OCI-LY1 (cell line): ENCODE results near the gene MMP25.
"Not testable (repeated sequence)": the region's sequence is repeated elsewhere in the genome, so short reads cannot be mapped to it uniquely, and the experiment has no call there.

Experiments
- H2AFZ ChIP-seq: fragments of 200-600 bp; sonication (generic), shearing (Covaris generic); 2 replicates; pipeline ENCODE4 v1.6.0; 2014; ENCODE audit warnings: antibody characterized with exemption, mild to moderate bottlenecking, low read length
- H3F3A ChIP-seq: fragments of 200-600 bp; sonication (generic), shearing (Covaris generic); 2 replicates; pipeline ENCODE4 v1.6.0; 2014; ENCODE audit warnings: mild to moderate bottlenecking, antibody characterized with exemption, low read length, moderate library complexity; ENCODE audit not compliant: insufficient read depth
- H3K27ac ChIP-seq: fragments of 200-600 bp; sonication (generic); 2 replicates; pipeline ENCODE4 v1.5.1; 2014; ENCODE audit warnings: low read length, mixed run types, mild to moderate bottlenecking, low read depth; ENCODE audit not compliant: poor library complexity, severe bottlenecking
- H3K27me3 ChIP-seq: fragments of 200-600 bp; sonication (generic); 2 replicates; pipeline ENCODE4 v1.6.0; 2014; ENCODE audit warnings: antibody characterized with exemption, mild to moderate bottlenecking, low read length, moderate library complexity; ENCODE audit not compliant: insufficient read depth
- H3K36me3 ChIP-seq: fragments of 200-600 bp; sonication (generic); 2 replicates; pipeline ENCODE4 v1.6.1; 2014; ENCODE audit warnings: mild to moderate bottlenecking, antibody characterized with exemption, low read length, moderate library complexity, mixed read lengths; ENCODE audit not compliant: insufficient read depth
- H3K4me1 ChIP-seq: fragments of 200-600 bp; sonication (generic); 2 replicates; pipeline ENCODE4 v1.5.1; 2014; ENCODE audit warnings: mild to moderate bottlenecking, low read length, moderate library complexity; ENCODE audit not compliant: insufficient read depth, severe bottlenecking
- H3K4me2 ChIP-seq: fragments of 200-600 bp; sonication (generic), shearing (Covaris generic); 2 replicates; pipeline ENCODE4 v1.6.1; 2014; ENCODE audit warnings: low read length
- H3K4me3 ChIP-seq: fragments of 200-600 bp; sonication (generic); 2 replicates; pipeline ENCODE4 v1.5.1; 2014; ENCODE audit warnings: low read length, low read depth, mild to moderate bottlenecking, mixed read lengths; ENCODE audit not compliant: poor library complexity, severe bottlenecking
- H3K79me2 ChIP-seq: fragments of 200-600 bp; shearing (Covaris generic); 2 replicates; pipeline ENCODE4 v1.6.1; 2016; ENCODE audit warnings: mixed run types, low read length, mixed read lengths; ENCODE audit not compliant: insufficient read depth
- H3K9ac ChIP-seq: fragments of 200-600 bp; sonication (generic), shearing (Covaris generic); 2 replicates; pipeline ENCODE4 v1.6.1; 2014; ENCODE audit warnings: mild to moderate bottlenecking, low read length, mixed read lengths
- H3K9me2 ChIP-seq: fragments of 200-600 bp; sonication (generic), shearing (Covaris generic); 2 replicates; pipeline ENCODE4 v1.6.1; 2014; ENCODE audit warnings: low read depth, mild to moderate bottlenecking, low read length, mixed read lengths
- H3K9me3 ChIP-seq: fragments of 200-600 bp; shearing (Covaris generic); 2 replicates; pipeline ENCODE4 v1.6.1; 2014; ENCODE audit warnings: low read length, mixed read lengths
- H4K20me1 ChIP-seq: fragments of 200-600 bp; sonication (generic), shearing (Covaris generic); 2 replicates; pipeline ENCODE4 v1.6.0; 2016; ENCODE audit warnings: mild to moderate bottlenecking, low read length; ENCODE audit not compliant: insufficient read depth
- CTCF ChIP-seq: fragments of 200-600 bp; sonication (generic), shearing (Covaris generic); IDR thresholded peaks from 2 replicates; pipeline ENCODE4 v1.5.1; 2017; ENCODE audit warnings: mild to moderate bottlenecking, antibody characterized with exemption, low read length, moderate library complexity, mixed read lengths
- EZH2 ChIP-seq: fragments of 200-600 bp; sonication (generic), shearing (Covaris generic); IDR thresholded peaks from 2 replicates; pipeline ENCODE4 v1.8.0; 2017; ENCODE audit warnings: borderline replicate concordance, mixed run types, mild to moderate bottlenecking, antibody characterized with exemption, low read length, moderate library complexity, mixed read lengths

Gene MMP25

GRCh38 chr16:3054965-3055733 is 8.8 kb downstream of the MMP25 start:
- H3K4me3 ChIP-seq: peak overlapping the region; percentile 12
- no peaks in the 10 kb centered on the region for H3K36me3 ChIP-seq
- H3K4me2 ChIP-seq: no peak overlapping the region; the same call in 1 of the 2 replicates
- no peaks in the 10 kb centered on the region for H3K9me2 ChIP-seq
- H3K4me1 ChIP-seq: peaks cover 20% of the 10 kb centered on the region
- TF ChIP-seq CTCF (no peak), EZH2 (no peak)
- H2AFZ ChIP-seq: no peak overlapping the region
- no peaks in the 10 kb centered on the region for H4K20me1 ChIP-seq
- H3K9ac ChIP-seq: no peak overlapping the region; the same call in 1 of the 2 replicates
- H3K27ac ChIP-seq: no peak overlapping the region
- no peaks in the 10 kb centered on the region for H3K27me3 ChIP-seq
- no peaks in the 10 kb centered on the region for H3K79me2 ChIP-seq
- H3F3A ChIP-seq: no peaks in the 10 kb centered on the region
- H3K9me3 ChIP-seq: no peaks in the 10 kb centered on the region

- H3K27me3 ChIP-seq, H3K4me2 ChIP-seq, H3K79me2 ChIP-seq, H3K27ac ChIP-seq, H3F3A ChIP-seq, H3K9me3 ChIP-seq, H3K9ac ChIP-seq, H3K4me3 ChIP-seq, H2AFZ ChIP-seq, H3K9me2 ChIP-seq, H3K36me3 ChIP-seq, H4K20me1 ChIP-seq: not testable (repeated sequence)
- H3K4me1 ChIP-seq: peaks cover 20% of the 10 kb centered on the region
Measured at GRCh38 chr16:3055734-3056115, 9.4 kb downstream of the MMP25 start.

GRCh38 chr16:3056336-3057180 is 10.2 kb downstream of the MMP25 start:
- Histone ChIP-seq H3F3A (no peaks in the 10 kb centered on the region), H4K20me1 (no peaks in the 10 kb centered on the region), H3K9me2 (no peaks in the 10 kb centered on the region), H3K4me3 (no peak overlapping the region), H3K36me3 (no peaks in the 10 kb centered on the region), H3K9ac (no peak overlapping the region), H2AFZ (no peak overlapping the region), H3K4me1 (peaks cover 20% of the 10 kb centered on the region), H3K27ac (no peak overlapping the region), H3K79me2 (no peaks in the 10 kb centered on the region), H3K27me3 (no peaks in the 10 kb centered on the region), H3K9me3 (no peaks in the 10 kb centered on the region), H3K4me2 (no peak overlapping the region)
- TF ChIP-seq EZH2 (no peak), CTCF (no peak)
